Measurements from ENCODE around the gene SAMD14.

The SAMD14 gene

GRCh38 chr17:50144845-50145531 is 15.0 kb upstream of the SAMD14 start:
- no peak for DNase-seq (ENCODE audit: low read depth)
- no peak for TF ChIP-seq CTCF (IDR thresholded peaks at IDR 0.05; ENCODE audit: control insufficient read depth, insufficient read depth, low read depth, low read length, missing control alignments)
- no peak overlapping the region for H3K4me3 ChIP-seq (ENCODE audit: control insufficient read depth, low read depth, low read length)

GRCh38 chr17:50144355-50144754 is 14.4 kb upstream of the SAMD14 start:
- no peak overlapping the region for H3K4me3 ChIP-seq (ENCODE audit: control insufficient read depth, low read depth, low read length)
- TF ChIP-seq CTCF (IDR thresholded peaks at IDR 0.05; ENCODE audit: control insufficient read depth, insufficient read depth, low read depth, low read length, missing control alignments), result no peak
- DNase-seq (ENCODE audit: low read depth), result no peak

GRCh38 chr17:50143461-50144176 is 13.7 kb upstream of the SAMD14 start:
- no peak overlapping the region for H3K4me3 ChIP-seq (ENCODE audit: control insufficient read depth, low read depth, low read length)
- no peak for TF ChIP-seq CTCF (IDR thresholded peaks at IDR 0.05; ENCODE audit: control insufficient read depth, insufficient read depth, low read depth, low read length, missing control alignments)
- no peak for DNase-seq (ENCODE audit: low read depth)

- DNase-seq (ENCODE audit: low read depth), result no peak
- TF ChIP-seq CTCF (IDR thresholded peaks at IDR 0.05; ENCODE audit: control insufficient read depth, insufficient read depth, low read depth, low read length, missing control alignments), result no peak
- H3K4me3 ChIP-seq (ENCODE audit: control insufficient read depth, low read depth, low read length), result no peak overlapping the region
These were observed 11.8 kb upstream of the SAMD14 start for GRCh38 chr17:50141745-50142110.

- no peak overlapping the region for H3K4me3 ChIP-seq (ENCODE audit: control insufficient read depth, low read depth, low read length)
- no peak for TF ChIP-seq CTCF (IDR thresholded peaks at IDR 0.05; ENCODE audit: control insufficient read depth, insufficient read depth, low read depth, low read length, missing control alignments)
- DNase-seq (ENCODE audit: low read depth), result no peak
These were observed 11.2 kb upstream of the SAMD14 start for GRCh38 chr17:50141026-50141744.

GRCh38 chr17:50139950-50140885 is 10.3 kb upstream of the SAMD14 start:
- peak; percentile 89 for TF ChIP-seq CTCF (IDR thresholded peaks at IDR 0.05; ENCODE audit: control insufficient read depth, insufficient read depth, low read depth, low read length, missing control alignments)
- no peak overlapping the region for H3K4me3 ChIP-seq (ENCODE audit: control insufficient read depth, low read depth, low read length)
- DNase-seq (ENCODE audit: low read depth), result no peak
